HepG2 (cell line): ENCODE data around the gene SUSD6. TPM values are rescaled to one million over a fixed set of nuclear protein-coding genes. Genes with fewer than 3 reads are reported as not detected.
A peak's percentile ranks its signal among the peaks of the same experiment; 100 is the strongest.

Experiments
- CCDC6 ChIP-seq: sonication (generic); formaldehyde crosslinking; IDR thresholded peaks from 2 replicates; pipeline ENCODE4 v1.8.1; 2022; ENCODE audit warnings: mild to moderate bottlenecking, missing genetic modification reagents, moderate library complexity
- CREB1 ChIP-seq, 2 experiments: fragments of 450-650 bp in 1 of 2; IDR thresholded peaks; 2 replicates each; pipeline ENCODE4 v1.6.1; 2016 to 2017; ENCODE audit warnings: control low read depth in 1 of 2, mild to moderate bottlenecking in 1 of 2, missing compliant biosample characterization in 1 of 2, missing genetic modification characterization in 1 of 2
- GABPB1 ChIP-seq: IDR thresholded peaks from 2 replicates; pipeline ENCODE4 v1.6.1; 2016; ENCODE audit warnings: mild to moderate bottlenecking, missing genetic modification reagents, moderate library complexity, missing compliant biosample characterization
- LBX2 ChIP-seq: sonication (generic); formaldehyde crosslinking; IDR thresholded peaks from 2 replicates; pipeline ENCODE4 v1.5.0; 2020; ENCODE audit warnings: missing genetic modification reagents, mild to moderate bottlenecking, borderline replicate concordance
- MIER3 ChIP-seq: IDR thresholded peaks from 2 replicates; pipeline ENCODE4 v1.6.1; 2016; ENCODE audit warnings: missing compliant biosample characterization, borderline replicate concordance
- MZF1 ChIP-seq: sonication (generic); formaldehyde crosslinking; IDR thresholded peaks from 2 replicates; pipeline ENCODE4 v1.8.1; 2023; ENCODE audit warnings: mild to moderate bottlenecking, missing genetic modification reagents, borderline replicate concordance
- PHF21A ChIP-seq: sonication (generic); formaldehyde crosslinking; IDR thresholded peaks from 2 replicates; pipeline ENCODE4 v1.5.0; 2020; ENCODE audit warnings: mild to moderate bottlenecking, missing genetic modification reagents
- POLR2AphosphoS2 ChIP-seq: IDR thresholded peaks from 2 replicates; pipeline ENCODE4 v1.6.1; 2011; ENCODE audit warnings: low read depth, low read length, improper control_type of control experiment
- RCOR2 ChIP-seq: IDR thresholded peaks from 2 replicates; pipeline ENCODE4 v1.6.1; 2016; ENCODE audit warnings: missing biosample characterization, missing genetic modification reagents
- SP4 ChIP-seq: sonication (generic); formaldehyde crosslinking; IDR thresholded peaks from 2 replicates; pipeline ENCODE4 v1.8.1; 2023; ENCODE audit warnings: mild to moderate bottlenecking, missing genetic modification reagents
- SPEN ChIP-seq: sonication (generic); formaldehyde crosslinking; IDR thresholded peaks from 2 replicates; pipeline ENCODE4 v1.5.1; 2020; ENCODE audit warnings: low read depth, mild to moderate bottlenecking, missing genetic modification reagents
- ZBED4 ChIP-seq: sonication (generic); formaldehyde crosslinking; IDR thresholded peaks from 2 replicates; pipeline ENCODE4 v1.4.0; 2020; ENCODE audit warnings: missing genetic modification reagents, borderline replicate concordance
- ZBTB34 ChIP-seq: sonication (generic); formaldehyde crosslinking; IDR thresholded peaks from 2 replicates; pipeline ENCODE4 v1.8.0; 2022; ENCODE audit warnings: mild to moderate bottlenecking, missing genetic modification reagents
- ZFP36L2 ChIP-seq: sonication (generic); formaldehyde crosslinking; IDR thresholded peaks from 2 replicates; pipeline ENCODE4 v1.4.0; 2020; ENCODE audit warnings: missing genetic modification reagents
- ZKSCAN8 ChIP-seq: IDR thresholded peaks from 2 replicates; pipeline ENCODE4 v1.6.1; 2016; ENCODE audit warnings: borderline replicate concordance, missing genetic modification reagents, missing compliant biosample characterization
- ZNF264 ChIP-seq: sonication (generic); formaldehyde crosslinking; IDR thresholded peaks from 2 replicates; pipeline ENCODE4 v1.4.0; 2020; ENCODE audit warnings: missing genetic modification reagents
- ZNF33B ChIP-seq: sonication (generic); formaldehyde crosslinking; IDR thresholded peaks from 2 replicates; pipeline ENCODE4 v1.5.1; 2020; ENCODE audit warnings: mild to moderate bottlenecking, missing genetic modification reagents
- polyA plus RNA-seq, 8 experiments: library from polyadenylated mRNA; depleted of rRNA in 3 of 8; stranded (reverse) in 7 of 8; unstranded in 1 of 8; fragments of >200 nt; fragmentation: Illumina TruSeq in 4 of 8; extraction: Trizol in 4 of 8; gene quantifications; 2 replicates each; pipeline versions ENCODE4 v1.2.1 to v1.2.3, GENCODE V29; 2011 to 2016; ENCODE audit warnings: low read depth in 4 of 8, missing spikeins in 1 of 8, mixed read lengths in 1 of 8; ENCODE audit not compliant: insufficient read depth in 1 of 8
- total RNA-seq, 5 experiments: library from RNA; depleted of rRNA; stranded (reverse); fragments of >200 nt; fragmentation: Illumina TruSeq; extraction: Trizol; gene quantifications; 2 replicates each; pipeline ENCODE4 v1.2.3, GENCODE V29; 2016; ENCODE audit warnings: low read depth in 1 of 5
- TF ChIP-seq, protein P1 (sequence below): sonication (generic); formaldehyde crosslinking; IDR thresholded peaks from 2 replicates; pipeline ENCODE4 v1.4.0; 2020; ENCODE audit warnings: missing genetic modification reagents
- TF ChIP-seq, protein P2 (sequence below): IDR thresholded peaks from 2 replicates; pipeline ENCODE4 v1.6.1; 2016; ENCODE audit warnings: missing compliant biosample characterization, missing genetic modification reagents, borderline replicate concordance

SUSD6 gene
- total and polyA plus RNA-seq, 2 of the 13 experiments (the other 11 are each of a cell fraction or from before 2014, with no cell fraction given), result 7.2 to 7.4 TPM

- no peak for TF ChIP-seq LBX2
- no peak for TF ChIP-seq SP4 (CRISPR knock-in tag)
- TF ChIP-seq ZFP36L2 (CRISPR knock-in tag), result no peak
- TF ChIP-seq ZNF33B (CRISPR knock-in tag), result no peak
- TF ChIP-seq ZBED4 (CRISPR knock-in tag), result no peak
- 0 out of 2 replicates have a peak, but pooled peaks have one; percentile 44 for TF ChIP-seq SPEN (CRISPR knock-in tag)
- TF ChIP-seq, protein P1, sequence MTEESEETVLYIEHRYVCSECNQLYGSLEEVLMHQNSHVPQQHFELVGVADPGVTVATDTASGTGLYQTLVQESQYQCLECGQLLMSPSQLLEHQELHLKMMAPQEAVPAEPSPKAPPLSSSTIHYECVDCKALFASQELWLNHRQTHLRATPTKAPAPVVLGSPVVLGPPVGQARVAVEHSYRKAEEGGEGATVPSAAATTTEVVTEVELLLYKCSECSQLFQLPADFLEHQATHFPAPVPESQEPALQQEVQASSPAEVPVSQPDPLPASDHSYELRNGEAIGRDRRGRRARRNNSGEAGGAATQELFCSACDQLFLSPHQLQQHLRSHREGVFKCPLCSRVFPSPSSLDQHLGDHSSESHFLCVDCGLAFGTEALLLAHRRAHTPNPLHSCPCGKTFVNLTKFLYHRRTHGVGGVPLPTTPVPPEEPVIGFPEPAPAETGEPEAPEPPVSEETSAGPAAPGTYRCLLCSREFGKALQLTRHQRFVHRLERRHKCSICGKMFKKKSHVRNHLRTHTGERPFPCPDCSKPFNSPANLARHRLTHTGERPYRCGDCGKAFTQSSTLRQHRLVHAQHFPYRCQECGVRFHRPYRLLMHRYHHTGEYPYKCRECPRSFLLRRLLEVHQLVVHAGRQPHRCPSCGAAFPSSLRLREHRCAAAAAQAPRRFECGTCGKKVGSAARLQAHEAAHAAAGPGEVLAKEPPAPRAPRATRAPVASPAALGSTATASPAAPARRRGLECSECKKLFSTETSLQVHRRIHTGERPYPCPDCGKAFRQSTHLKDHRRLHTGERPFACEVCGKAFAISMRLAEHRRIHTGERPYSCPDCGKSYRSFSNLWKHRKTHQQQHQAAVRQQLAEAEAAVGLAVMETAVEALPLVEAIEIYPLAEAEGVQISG (CRISPR knock-in tag), result peak; percentile 60; the same call in 1 of the 2 replicates
- TF ChIP-seq PHF21A (CRISPR knock-in tag), result peak; percentile 67; the same call in 1 of the 2 replicates
- TF ChIP-seq ZNF264 (CRISPR knock-in tag), result peak; percentile 61; the same call in 1 of the 2 replicates
- TF ChIP-seq ZBTB34 (CRISPR knock-in tag), result no peak
- TF ChIP-seq, protein P2, sequence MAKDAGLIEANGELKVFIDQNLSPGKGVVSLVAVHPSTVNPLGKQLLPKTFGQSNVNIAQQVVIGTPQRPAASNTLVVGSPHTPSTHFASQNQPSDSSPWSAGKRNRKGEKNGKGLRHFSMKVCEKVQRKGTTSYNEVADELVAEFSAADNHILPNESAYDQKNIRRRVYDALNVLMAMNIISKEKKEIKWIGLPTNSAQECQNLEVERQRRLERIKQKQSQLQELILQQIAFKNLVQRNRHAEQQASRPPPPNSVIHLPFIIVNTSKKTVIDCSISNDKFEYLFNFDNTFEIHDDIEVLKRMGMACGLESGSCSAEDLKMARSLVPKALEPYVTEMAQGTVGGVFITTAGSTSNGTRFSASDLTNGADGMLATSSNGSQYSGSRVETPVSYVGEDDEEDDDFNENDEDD (CRISPR knock-in tag), result peak; percentile 56; the same call in 1 of the 2 replicates
- peak; percentile 38; the same call in 1 of the 2 replicates for TF ChIP-seq GABPB1 (CRISPR knock-in tag)
- no peak for TF ChIP-seq MZF1 (CRISPR knock-in tag)
- no peak for TF ChIP-seq CREB1 (IDR thresholded peaks at IDR 0.05)
- no peak for TF ChIP-seq CREB1 (CRISPR knock-in tag; IDR thresholded peaks at IDR 0.05)
- TF ChIP-seq MIER3, result 0 out of 2 replicates have a peak, but pooled peaks have one; percentile 19
- TF ChIP-seq POLR2AphosphoS2, result no peak
- peak; percentile 66; the same call in 1 of the 2 replicates for TF ChIP-seq RCOR2
- TF ChIP-seq ZKSCAN8, result no peak
- 0 out of 2 replicates have a peak, but pooled peaks have one; percentile 40 for TF ChIP-seq CCDC6 (CRISPR knock-in tag)
Measured at GRCh38 chr14:69637503-69638031, 26.2 kb downstream of the SUSD6 start (continued).
